Keratinocyte (primary cell): ENCODE results near the gene TIAM2.

Experiments used
- CTCF ChIP-seq, 3 experiments: IDR thresholded peaks in 1 of 3; conservative IDR thresholded peaks in 1 of 3; optimal IDR thresholded peaks in 1 of 3; 2 replicates in 2 of 3; 3 replicates in 1 of 3; pipeline versions ENCODE3 to v1.5.1; 2011; ENCODE audit warnings: low read length in 3 of 3, mild to moderate bottlenecking in 3 of 3, moderate library complexity in 2 of 3, control low read depth in 1 of 3, inconsistent platforms in 1 of 3; ENCODE audit not compliant: insufficient read depth in 2 of 3; ENCODE audit errors: extremely low read depth in 1 of 3
- EZH2 ChIP-seq: IDR thresholded peaks from one replicate; pipeline ENCODE4 v1.6.1; 2012; ENCODE audit warnings: inconsistent platforms, mild to moderate bottlenecking, low read length, moderate library complexity

DNA sequence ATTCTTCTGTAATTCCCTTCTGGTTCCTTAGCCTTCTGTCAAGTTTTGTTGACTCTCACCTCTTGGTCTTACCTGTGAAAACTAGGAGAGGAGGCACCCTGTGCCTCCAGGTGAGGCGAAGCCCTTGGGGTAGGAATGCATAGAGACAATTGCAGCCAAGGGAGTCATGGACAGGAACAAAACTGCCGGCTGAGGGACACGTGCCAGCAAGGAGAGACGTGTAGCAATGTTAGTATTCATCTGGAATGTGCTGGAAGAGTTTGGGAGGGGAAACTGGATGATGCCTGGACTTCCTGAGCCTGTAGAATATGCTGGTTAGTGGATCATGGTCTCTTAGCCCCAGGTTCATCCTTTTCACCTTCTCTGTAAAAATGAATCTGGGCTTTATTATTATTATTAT lies 3.9 kb upstream of the TIAM2 start:
- TF ChIP-seq CTCF (optimal IDR thresholded peaks at IDR 0.05 in 1 of 3, IDR thresholded peaks at IDR 0.05 in 1 of 3, conservative IDR thresholded peaks at IDR 0.05 in 1 of 3; ENCODE audit: extremely low read depth in 1 of 3, insufficient read depth in 2 of 3, low read length in 3 of 3) (no peak), EZH2 (no peak)
